NCI-H1694 treated with DMSO at 0.1 percent for 48 hours (cell line): ENCODE measurements around the gene TUBA1C.
"Not testable (repeated sequence)": the region's sequence is repeated elsewhere in the genome, so short reads cannot be mapped to it uniquely, and the experiment has no call there.

Source experiments
- DNase-seq: peaks from one replicate; lab custom pipeline; 2025; lab: John Stamatoyannopoulos, UW

Gene TUBA1C

DNA sequence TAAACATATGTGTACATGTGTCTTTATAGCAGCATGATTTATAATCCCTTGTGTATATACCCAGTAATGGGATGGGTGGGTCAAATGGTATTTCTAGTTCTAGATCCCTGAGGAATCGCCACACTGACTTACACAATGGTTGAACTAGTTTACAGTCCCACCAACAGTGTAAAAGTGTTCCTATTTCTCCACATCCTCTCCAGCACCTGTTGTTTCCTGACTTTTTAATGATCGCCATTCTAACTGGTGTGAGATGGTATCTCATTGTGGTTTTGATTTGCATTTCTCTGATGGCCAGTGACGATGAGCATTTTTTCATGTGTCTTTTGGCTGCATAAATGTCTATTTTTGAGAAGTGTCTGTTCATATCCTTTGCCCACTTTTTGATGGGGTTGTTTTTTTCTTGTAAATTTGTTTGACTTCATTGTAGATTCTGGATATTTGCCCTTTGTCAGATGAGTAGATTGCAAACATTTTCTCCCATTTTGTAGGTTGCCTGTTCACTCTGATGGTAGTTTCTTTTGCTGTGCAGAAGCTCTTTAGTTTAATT lies 45.6 kb downstream of the TUBA1C start:
- not testable (repeated sequence) for DNase-seq

DNA sequence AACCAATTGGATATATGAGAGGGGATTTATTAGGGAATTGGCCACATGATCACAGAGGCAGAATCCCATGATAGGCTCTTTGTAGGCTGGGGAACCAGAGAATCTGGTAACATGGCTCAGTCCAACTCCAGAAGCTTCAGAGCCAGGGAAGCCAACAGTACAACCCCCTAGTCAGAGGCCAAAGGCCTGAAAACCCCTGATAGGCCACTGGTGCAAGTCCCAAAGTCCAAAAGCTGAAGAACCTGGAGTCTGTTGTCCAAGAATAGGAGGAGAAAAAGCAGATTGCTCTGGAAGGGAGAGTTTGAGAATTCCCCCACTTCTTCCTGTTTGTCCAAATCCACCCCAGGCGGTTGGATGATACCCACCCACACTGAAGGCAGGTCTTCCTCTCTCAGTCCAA lies 49.9 kb downstream of the TUBA1C start:
- DNase-seq = no peak

DNA sequence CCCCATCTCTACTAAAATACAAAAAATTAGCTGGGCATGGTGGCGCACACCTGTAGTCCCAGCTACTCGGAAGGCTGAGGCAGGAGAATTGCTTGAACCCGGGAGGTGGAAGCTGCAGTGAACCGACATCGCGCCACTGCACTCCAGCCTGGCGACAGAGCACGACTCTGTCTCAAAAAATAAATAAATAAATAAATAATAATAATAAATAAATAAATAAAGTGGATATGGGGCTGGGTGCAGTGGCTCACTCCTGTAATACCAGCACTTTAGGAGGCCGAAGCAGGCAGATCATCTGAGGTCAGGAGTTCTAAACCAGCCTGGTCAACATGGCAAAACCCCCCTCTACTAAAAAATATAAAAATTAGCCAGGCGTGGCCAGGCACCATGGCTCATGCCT lies 52.2 kb downstream of the TUBA1C start:
- not testable (repeated sequence) for DNase-seq

DNA sequence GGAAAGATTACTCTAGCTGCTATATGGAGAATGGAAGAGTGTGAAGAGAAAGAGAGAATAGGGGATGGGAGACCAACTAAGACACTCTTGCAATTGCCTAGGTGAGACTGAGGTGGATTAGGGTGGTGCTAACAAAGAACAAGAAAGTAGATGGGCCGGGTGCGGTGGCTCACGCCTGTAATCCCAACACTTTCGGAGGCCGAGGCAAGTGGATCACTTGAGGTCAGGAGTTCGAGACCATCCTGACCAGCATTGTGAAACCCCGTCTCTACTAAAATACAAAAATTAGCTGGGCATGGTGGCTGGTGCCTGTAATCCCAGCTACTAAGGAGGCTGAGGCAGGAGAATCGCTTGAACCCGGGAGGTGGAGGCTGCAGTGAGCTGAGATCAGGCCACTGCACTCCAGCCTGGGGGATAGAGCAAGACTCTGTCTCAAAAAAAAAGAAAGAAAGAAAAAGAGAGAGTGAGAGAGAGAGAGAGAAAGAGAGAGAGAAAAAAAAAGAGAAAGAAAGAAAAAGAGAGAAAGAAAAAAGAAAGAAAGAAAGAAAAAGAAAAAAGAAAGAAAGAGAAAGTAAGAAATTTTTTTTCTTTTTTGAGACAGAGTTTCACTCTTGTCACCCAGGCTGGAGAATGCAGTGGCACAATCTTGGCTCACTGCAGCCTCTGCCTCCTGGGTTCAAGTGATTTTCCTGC lies 55.7 kb downstream of the TUBA1C start:
- DNase-seq = not testable (repeated sequence)

GRCh38 chr12:49322367-49322707 lies 57.5 kb downstream of the TUBA1C start:
- no peak for DNase-seq

DNA sequence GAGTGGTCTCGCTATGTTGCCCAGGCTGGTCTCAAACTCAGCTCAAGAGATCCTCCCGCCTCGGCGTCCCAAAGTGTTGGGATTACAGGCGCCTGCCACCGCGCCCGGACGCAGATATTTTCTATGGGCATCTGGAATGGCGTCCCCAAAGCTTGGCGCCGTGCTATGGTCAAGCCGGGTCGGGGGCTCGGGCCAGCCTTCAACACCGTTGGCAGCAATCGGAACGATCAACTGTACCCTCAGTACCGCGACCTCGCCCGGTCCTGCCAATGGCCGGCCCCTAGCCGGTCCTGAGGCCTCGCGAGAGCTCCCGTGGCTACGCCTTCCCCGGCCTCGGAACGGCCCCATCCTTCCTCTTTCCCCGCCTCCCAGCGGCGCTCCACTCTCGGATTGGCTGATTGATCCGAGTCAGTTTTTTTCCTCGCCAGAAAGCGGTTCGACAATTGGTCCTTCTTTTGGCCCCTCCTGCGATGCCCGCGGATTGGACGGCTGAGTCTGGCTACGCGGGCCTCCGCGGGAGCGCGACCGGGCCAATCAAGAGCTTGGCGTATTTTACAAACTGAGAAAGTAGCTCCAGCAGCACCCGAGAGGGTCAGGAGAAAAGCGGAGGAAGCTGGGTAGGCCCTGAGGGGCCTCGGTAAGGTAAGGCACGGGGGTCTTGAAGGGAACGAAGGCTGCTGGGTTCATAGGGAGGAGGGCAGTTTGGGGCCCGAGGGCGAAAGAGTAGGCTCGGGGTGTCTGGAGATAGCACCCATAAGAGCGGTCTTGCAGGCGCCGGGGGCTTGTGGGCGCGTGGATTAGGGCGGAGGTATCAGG lies 58.0 kb downstream of the TUBA1C start, which contains the start of gene TROAP:
TSS of gene TROAP (plus strand) at position 548 of the 816 bp plus-strand sequence. CDS start 354 bp downstream, outside the sequence.
- DNase-seq = peak; percentile 97

DNA sequence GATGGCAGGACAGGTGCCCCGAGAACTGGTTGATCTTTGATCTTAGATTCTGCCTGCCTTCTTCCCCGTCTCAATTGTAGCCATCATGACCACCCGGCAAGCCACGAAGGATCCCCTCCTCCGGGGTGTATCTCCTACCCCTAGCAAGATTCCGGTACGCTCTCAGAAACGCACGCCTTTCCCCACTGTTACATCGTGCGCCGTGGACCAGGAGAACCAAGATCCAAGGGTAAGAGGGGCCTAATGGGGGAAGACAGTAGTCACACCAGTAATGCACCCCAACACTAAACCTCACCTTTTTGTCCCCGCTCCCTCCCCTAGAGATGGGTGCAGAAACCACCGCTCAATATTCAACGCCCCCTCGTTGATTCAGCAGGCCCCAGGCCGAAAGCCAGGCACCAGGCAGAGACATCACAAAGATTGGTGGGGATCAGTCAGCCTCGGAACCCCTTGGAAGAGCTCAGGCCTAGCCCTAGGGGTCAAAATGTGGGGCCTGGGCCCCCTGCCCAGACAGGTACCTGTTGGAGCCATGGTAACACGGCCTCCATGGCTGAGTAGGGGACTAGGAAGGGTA lies 58.7 kb downstream of the TUBA1C start:
- no peak for DNase-seq
